ENCODE data around the gene TTYH3. TPM values are rescaled to one million over a fixed set of nuclear protein-coding genes. Genes with fewer than 3 reads are reported as not detected.
"Not testable (repeated sequence)": the region's sequence is repeated elsewhere in the genome, so short reads cannot be mapped to it uniquely, and the experiment has no call there.

Gene TTYH3
- total RNA-seq, 2 donors from 2014 or later, result 145 to 152 TPM

- Histone ChIP-seq H3K4me3 (ENCODE audit: low read length) (no peak overlapping the region), H3K36me3 (ENCODE audit: control insufficient read depth, insufficient read depth, low read length) (no peaks in the 10 kb centered on the region), H3K9me3 (ENCODE audit: control insufficient read depth, low read length) (no peaks in the 10 kb centered on the region), H3K4me1 (ENCODE audit: control insufficient read depth, insufficient read depth, low read length) (no peaks in the 10 kb centered on the region), H3K9ac (ENCODE audit: extremely low read depth, low read length, poor library complexity, severe bottlenecking) (no peak overlapping the region), H3K27me3 (ENCODE audit: control insufficient read depth, insufficient read depth, low read length, poor library complexity, severe bottlenecking) (no peaks in the 10 kb centered on the region), H3K27ac (ENCODE audit: low read depth, low read length) (no peak overlapping the region)
- H3K4me3 Mint-ChIP-seq, result no peak overlapping the region
- TF ChIP-seq CTCF (conservative IDR thresholded peaks at IDR 0.05), result no peak
- H3K27me3 Mint-ChIP-seq (ENCODE audit: insufficient read depth), result peaks cover 22% of the 10 kb centered on the region
- H3K27ac Mint-ChIP-seq, result no peak overlapping the region
- H3K4me1 Mint-ChIP-seq, result no peaks in the 10 kb centered on the region
- DNase-seq, result no peak
- H3K9me3 Mint-ChIP-seq, result no peaks in the 10 kb centered on the region
- 85 to 87% methylated on average over 5 to 6 of the region's 6 CpGs for WGBS, 2 experiments (ENCODE audit: insufficient coverage in 1 of 2, insufficient read length in 1 of 2)
- no peaks in the 10 kb centered on the region for H3K36me3 Mint-ChIP-seq (ENCODE audit: low read depth)
Measured at GRCh38 chr7:2668401-2668800, 36.6 kb downstream of the TTYH3 start.

- Mint-ChIP-seq H3K4me3 (no peak overlapping the region), H3K27me3 (ENCODE audit: insufficient read depth) (peaks cover 24% of the 10 kb centered on the region), H3K4me1 (no peaks in the 10 kb centered on the region), H3K9me3 (peaks cover 6% of the 10 kb centered on the region), H3K27ac (no peak overlapping the region), H3K36me3 (ENCODE audit: low read depth) (no peaks in the 10 kb centered on the region)
- TF ChIP-seq CTCF (conservative IDR thresholded peaks at IDR 0.05), result no peak
- DNase-seq, result no peak
- Histone ChIP-seq H3K4me1 (ENCODE audit: control insufficient read depth, insufficient read depth, low read length) (no peaks in the 10 kb centered on the region), H3K4me3 (ENCODE audit: low read length) (no peak overlapping the region), H3K9me3 (ENCODE audit: control insufficient read depth, low read length) (no peaks in the 10 kb centered on the region), H3K9ac (ENCODE audit: extremely low read depth, low read length, poor library complexity, severe bottlenecking) (no peak overlapping the region), H3K27ac (ENCODE audit: low read depth, low read length) (no peak overlapping the region), H3K36me3 (ENCODE audit: control insufficient read depth, insufficient read depth, low read length) (no peaks in the 10 kb centered on the region), H3K27me3 (ENCODE audit: control insufficient read depth, insufficient read depth, low read length, poor library complexity, severe bottlenecking) (no peaks in the 10 kb centered on the region)
- 88 to 91% methylated on average over 11 to 13 of the region's 13 CpGs for WGBS, 2 experiments (ENCODE audit: insufficient coverage in 1 of 2, insufficient read length in 1 of 2)
Measured at GRCh38 chr7:2670171-2670570, 38.4 kb downstream of the TTYH3 start.

GRCh38 chr7:2670720-2671391, 39.1 kb downstream of the TTYH3 start:
- Mint-ChIP-seq H3K36me3 (ENCODE audit: low read depth) (no peaks in the 10 kb centered on the region), H3K27me3 (ENCODE audit: insufficient read depth) (peaks cover 24% of the 10 kb centered on the region), H3K27ac (no peak overlapping the region), H3K4me3 (no peak overlapping the region), H3K4me1 (no peaks in the 10 kb centered on the region), H3K9me3 (peaks cover 6% of the 10 kb centered on the region)
- no peak overlapping the region for H3K4me3 ChIP-seq (ENCODE audit: low read length)
- no peak overlapping the region for H3K9ac ChIP-seq (ENCODE audit: extremely low read depth, low read length, poor library complexity, severe bottlenecking)
- 35 to 43% methylated on average over 13 to 25 of the region's 25 CpGs for WGBS, 2 experiments (ENCODE audit: insufficient coverage in 1 of 2, insufficient read length in 1 of 2)
- no peaks in the 10 kb centered on the region for H3K27me3 ChIP-seq (ENCODE audit: control insufficient read depth, insufficient read depth, low read length, poor library complexity, severe bottlenecking)
- peak; percentile 95 for DNase-seq
- H3K4me1 ChIP-seq (ENCODE audit: control insufficient read depth, insufficient read depth, low read length), result no peaks in the 10 kb centered on the region
- no peaks in the 10 kb centered on the region for H3K36me3 ChIP-seq (ENCODE audit: control insufficient read depth, insufficient read depth, low read length)
- H3K27ac ChIP-seq (ENCODE audit: low read depth, low read length), result no peak overlapping the region
- no peaks in the 10 kb centered on the region for H3K9me3 ChIP-seq (ENCODE audit: control insufficient read depth, low read length)
- peak; percentile 94 for TF ChIP-seq CTCF (conservative IDR thresholded peaks at IDR 0.05)

GRCh38 chr7:2673214-2673613, 41.4 kb downstream of the TTYH3 start:
- not testable (repeated sequence) for H3K27ac Mint-ChIP-seq; H3K9ac ChIP-seq (ENCODE audit: extremely low read depth, low read length, poor library complexity, severe bottlenecking); H3K4me1 ChIP-seq (ENCODE audit: control insufficient read depth, insufficient read depth, low read length); H3K27me3 ChIP-seq (ENCODE audit: control insufficient read depth, insufficient read depth, low read length, poor library complexity, severe bottlenecking); H3K36me3 ChIP-seq (ENCODE audit: control insufficient read depth, insufficient read depth, low read length); DNase-seq; H3K4me3 Mint-ChIP-seq; H3K4me3 ChIP-seq (ENCODE audit: low read length); H3K4me1 Mint-ChIP-seq; H3K27ac ChIP-seq (ENCODE audit: low read depth, low read length); H3K9me3 ChIP-seq (ENCODE audit: control insufficient read depth, low read length); H3K36me3 Mint-ChIP-seq (ENCODE audit: low read depth); H3K9me3 Mint-ChIP-seq
- 83 to 100% methylated on average over 1 to 3 of the region's 6 CpGs for WGBS, 2 experiments (ENCODE audit: insufficient coverage in 1 of 2, insufficient read length in 1 of 2)
- H3K27me3 Mint-ChIP-seq (ENCODE audit: insufficient read depth), result peaks cover 12% of the 10 kb centered on the region

Measured in endodermal cell (in vitro differentiated cells).